Hepatic stellate cell (primary cell): ENCODE results near the gene NUP155.
"Not testable (repeated sequence)": the region's sequence is repeated elsewhere in the genome, so short reads cannot be mapped to it uniquely, and the experiment has no call there.

Experiments
- DNase-seq: peaks from one replicate; pipeline ENCODE4 v3.0.0; 2011; ENCODE audit warnings: low spot score

The NUP155 gene

GRCh38 chr5:37275511-37275910, 95.4 kb downstream of the NUP155 start:
- DNase-seq = no peak

- peak; percentile 14 for DNase-seq
These were observed 98.4 kb downstream of the NUP155 start for GRCh38 chr5:37272511-37272910.

- DNase-seq = not testable (repeated sequence)
These were observed 102.8 kb downstream of the NUP155 start for GRCh38 chr5:37268100-37268499.

GRCh38 chr5:37255774-37256358, 115.0 kb downstream of the NUP155 start:
- DNase-seq = no peak

GRCh38 chr5:37254581-37254980, 116.3 kb downstream of the NUP155 start:
- DNase-seq = no peak

- DNase-seq = no peak
These were observed 119.2 kb downstream of the NUP155 start for GRCh38 chr5:37251665-37252064.

- no peak for DNase-seq
These were observed 121.1 kb downstream of the NUP155 start for GRCh38 chr5:37249815-37250164.

- DNase-seq = peak; percentile 79
These were observed 121.7 kb downstream of the NUP155 start, which contains the start of gene CPLANE1 for GRCh38 chr5:37248970-37249814. Gene CPLANE1, minus strand, starts transcription at chr5:37249376. Its CDS starts 1,678 bp downstream, at chr5:37247698.

GRCh38 chr5:37248421-37248969, 122.4 kb downstream of the NUP155 start:
- no peak for DNase-seq

- DNase-seq = no peak
These were observed 123.4 kb downstream of the NUP155 start for GRCh38 chr5:37247496-37247895.

GRCh38 chr5:37247036-37247435, 123.9 kb downstream of the NUP155 start:
- no peak for DNase-seq
